OCI-LY7 (cell line): ENCODE measurements around the gene DNAH14. TPM values are rescaled to one million over a fixed set of nuclear protein-coding genes. Genes with fewer than 3 reads are reported as not detected.
"Not testable (repeated sequence)": the region's sequence is repeated elsewhere in the genome, so short reads cannot be mapped to it uniquely, and the experiment has no call there.

Experiments
- BruUV-seq: library from RNA; stranded (reverse); fragments of 400-500 nt; replicated peaks from 2 replicates; lab custom pipeline; 2021; lab: Mats Ljungman, UMichigan
- CTCF ChIA-PET: fragments of 300-600 bp; sonication (Branson Sonifier 250); formaldehyde crosslinking; loops from one replicate; lab custom pipeline; 2022; ENCODE audit warnings: antibody characterized with exemption; ENCODE audit not compliant: unreplicated experiment; lab: Charles Lee
- POLR2A ChIA-PET: fragments of 300-600 bp; sonication (Branson Sonifier 250); formaldehyde crosslinking; loops from one replicate; lab custom pipeline; 2022; ENCODE audit warnings: antibody characterized with exemption; lab: Charles Lee
- DNase-seq: peaks from one replicate; pipeline ENCODE4 v3.0.0-alpha.2; 2015; ENCODE audit warnings: low spot score
- H2AFZ ChIP-seq: fragments of 200-600 bp; sonication (generic), shearing (Covaris generic); 2 replicates; pipeline ENCODE4 v1.6.1; 2014; ENCODE audit warnings: mild to moderate bottlenecking, antibody characterized with exemption, low read length, moderate library complexity
- H3K27ac ChIP-seq: fragments of 200-600 bp; sonication (generic); 2 replicates; pipeline ENCODE4 v1.5.1; 2014; ENCODE audit warnings: mixed run types, low read depth, mild to moderate bottlenecking, moderate library complexity, low read length, inconsistent platforms; ENCODE audit not compliant: poor library complexity, severe bottlenecking
- H3K36me3 ChIP-seq: fragments of 200-600 bp; sonication (generic); 2 replicates; pipeline ENCODE4 v1.6.1; 2014; ENCODE audit warnings: mild to moderate bottlenecking, antibody characterized with exemption, low read length, moderate library complexity, mixed read lengths; ENCODE audit not compliant: insufficient read depth
- H3K4me1 ChIP-seq: fragments of 200-600 bp; sonication (generic); 2 replicates; pipeline ENCODE4 v1.5.1; 2014; ENCODE audit warnings: mild to moderate bottlenecking, low read length; ENCODE audit not compliant: insufficient read depth, poor library complexity, severe bottlenecking
- H3K4me2 ChIP-seq: fragments of 200-600 bp; sonication (generic); 2 replicates; pipeline ENCODE4 v1.6.1; 2014; ENCODE audit warnings: mild to moderate bottlenecking, low read length
- H3K4me3 ChIP-seq: fragments of 200-600 bp; sonication (generic); 2 replicates; pipeline ENCODE4 v1.5.1; 2014; ENCODE audit warnings: mild to moderate bottlenecking, low read depth, low read length; ENCODE audit not compliant: poor library complexity, severe bottlenecking
- H3K79me2 ChIP-seq: fragments of 200-600 bp; sonication (generic); 2 replicates; pipeline ENCODE4 v1.6.1; 2016; ENCODE audit warnings: low read depth, mild to moderate bottlenecking, low read length, moderate library complexity, mixed read lengths; ENCODE audit not compliant: insufficient read depth
- H3K9me2 ChIP-seq: fragments of 200-600 bp; sonication (generic); 2 replicates; pipeline ENCODE4 v1.6.1; 2016; ENCODE audit warnings: mild to moderate bottlenecking, low read length, mixed read lengths; ENCODE audit not compliant: insufficient read depth
- H3K9me3 ChIP-seq: fragments of 200-600 bp; sonication (generic); 2 replicates; pipeline ENCODE4 v1.6.1; 2014; ENCODE audit warnings: mild to moderate bottlenecking, mixed run types, low read length, mixed read lengths
- H4K20me1 ChIP-seq: fragments of 200-600 bp; sonication (generic); 2 replicates; pipeline ENCODE4 v1.6.1; 2014; ENCODE audit warnings: mild to moderate bottlenecking, antibody characterized with exemption, low read length, moderate library complexity, mixed read lengths; ENCODE audit not compliant: insufficient read depth
- CTCF ChIP-seq: fragments of 200-600 bp; sonication (generic); conservative IDR thresholded peaks from 2 replicates; pipeline ENCODE4 v1.5.1; 2014; ENCODE audit warnings: mild to moderate bottlenecking, antibody characterized with exemption, low read length, moderate library complexity, mixed read lengths
- EZH2phosphoT487 ChIP-seq: fragments of 200-600 bp; sonication (generic); IDR thresholded peaks from 2 replicates; pipeline ENCODE4 v1.6.1; 2018; ENCODE audit warnings: low read depth, borderline replicate concordance, mild to moderate bottlenecking, mixed run types, antibody characterized with exemption, low read length, moderate library complexity, mixed read lengths
- intact Hi-C: fragments of 100-400 bp; cut with micrococcal nuclease; formaldehyde crosslinking; loops from one replicate; pipeline ENCODE4 v1.10.0; 2022; ENCODE audit not compliant: unreplicated experiment
- total RNA-seq, 2 experiments: library from RNA; depleted of rRNA in 1 of 2; stranded (reverse); fragments of >200 nt in 1 of 2; shearing (Covaris generic) in 1 of 2; gene quantifications; 2 replicates each; pipeline ENCODE4 v1.2.3, GENCODE V29; 2014 to 2022

Gene DNAH14
- total RNA-seq, 2 experiments from 2014 or later, result not detected

DNA sequence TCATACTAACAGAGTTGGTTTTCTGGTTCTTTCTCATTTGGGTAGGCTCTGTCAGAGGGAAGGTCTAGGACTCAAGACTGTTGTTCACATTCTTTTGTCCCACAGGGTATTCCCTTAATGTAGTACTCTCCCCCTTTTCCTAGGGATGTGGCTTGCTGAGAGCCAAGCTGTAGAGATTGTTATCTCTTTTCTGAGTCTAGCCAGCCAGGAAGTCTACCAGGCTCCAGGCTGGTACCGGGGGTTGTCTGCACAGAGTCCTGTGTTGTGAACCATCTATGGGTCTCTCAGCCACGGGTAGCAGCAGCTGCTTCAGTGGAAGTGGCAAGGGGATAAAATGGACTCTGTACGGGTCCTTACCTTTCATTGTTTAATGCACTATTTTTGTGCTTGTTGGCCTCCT is 272.0 kb downstream of the DNAH14 start:
- H3K36me3 ChIP-seq, result no peaks in the 10 kb centered on the region
- DNase-seq, result no peak
- intact Hi-C loops, result no loop called here
- no peak overlapping the region for H3K4me3 ChIP-seq
- no peaks in the 10 kb centered on the region for H3K4me1 ChIP-seq
- no peaks in the 10 kb centered on the region for H3K9me3 ChIP-seq
- no peak overlapping the region for H3K4me2 ChIP-seq
- ChIA-PET POLR2A (no interaction called here), CTCF (no interaction called here)
- no TSS peak for BruUV-seq
- H2AFZ ChIP-seq, result no peak overlapping the region
- H3K9me2 ChIP-seq, result no peaks in the 10 kb centered on the region
- H3K79me2 ChIP-seq, result no peaks in the 10 kb centered on the region
- H3K27ac ChIP-seq, result no peak overlapping the region
- H4K20me1 ChIP-seq, result no peaks in the 10 kb centered on the region
- no peak for TF ChIP-seq EZH2phosphoT487
- TF ChIP-seq CTCF, result no peak

DNA sequence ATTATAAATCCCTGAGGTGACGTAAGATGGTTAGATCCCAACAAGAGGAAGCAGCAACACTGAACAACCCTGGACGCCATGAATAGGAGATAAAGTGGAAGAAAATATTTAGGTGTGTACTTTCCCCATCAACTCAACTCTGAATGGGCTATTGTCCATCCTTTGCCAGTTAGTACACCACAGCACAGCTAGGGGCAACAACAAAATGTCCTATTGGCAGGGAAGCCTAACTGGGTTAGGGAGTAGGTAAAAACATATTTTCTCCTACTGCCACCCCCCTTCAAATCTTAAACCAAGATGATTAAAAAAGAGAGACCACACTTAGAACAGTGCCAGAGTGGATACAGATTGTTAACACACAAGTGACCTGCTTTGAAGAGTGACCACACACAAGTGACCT is 278.3 kb downstream of the DNAH14 start:
- CTCF ChIA-PET, result no interaction called here
- no peak overlapping the region for H3K4me3 ChIP-seq
- BruUV-seq, result no TSS peak
- H3K4me1 ChIP-seq, result no peaks in the 10 kb centered on the region
- H2AFZ ChIP-seq, result no peak overlapping the region
- no peak for TF ChIP-seq CTCF
- no peak for TF ChIP-seq EZH2phosphoT487
- H3K4me2 ChIP-seq, result no peak overlapping the region
- no peaks in the 10 kb centered on the region for H3K9me2 ChIP-seq
- no peaks in the 10 kb centered on the region for H3K79me2 ChIP-seq
- no peak overlapping the region for H3K27ac ChIP-seq
- no peak for DNase-seq
- no peaks in the 10 kb centered on the region for H4K20me1 ChIP-seq
- POLR2A ChIA-PET, result no interaction called here
- intact Hi-C loops, result no loop called here
- no peaks in the 10 kb centered on the region for H3K9me3 ChIP-seq
- H3K36me3 ChIP-seq, result no peaks in the 10 kb centered on the region

- Histone ChIP-seq H3K9me3 (no peaks in the 10 kb centered on the region), H3K9me2 (no peaks in the 10 kb centered on the region), H3K79me2 (no peaks in the 10 kb centered on the region), H3K4me2 (no peak overlapping the region), H2AFZ (no peak overlapping the region), H3K4me3 (no peak overlapping the region), H4K20me1 (no peaks in the 10 kb centered on the region), H3K4me1 (no peaks in the 10 kb centered on the region), H3K36me3 (no peaks in the 10 kb centered on the region), H3K27ac (no peak overlapping the region)
- ChIA-PET POLR2A (no interaction called here), CTCF (no interaction called here)
- no peak for DNase-seq
- intact Hi-C loops, result no loop called here
- no TSS peak for BruUV-seq
- no peak for TF ChIP-seq CTCF
- no peak for TF ChIP-seq EZH2phosphoT487
Measured at GRCh38 chr1:225209153-225209552, 279.7 kb downstream of the DNAH14 start.

DNA sequence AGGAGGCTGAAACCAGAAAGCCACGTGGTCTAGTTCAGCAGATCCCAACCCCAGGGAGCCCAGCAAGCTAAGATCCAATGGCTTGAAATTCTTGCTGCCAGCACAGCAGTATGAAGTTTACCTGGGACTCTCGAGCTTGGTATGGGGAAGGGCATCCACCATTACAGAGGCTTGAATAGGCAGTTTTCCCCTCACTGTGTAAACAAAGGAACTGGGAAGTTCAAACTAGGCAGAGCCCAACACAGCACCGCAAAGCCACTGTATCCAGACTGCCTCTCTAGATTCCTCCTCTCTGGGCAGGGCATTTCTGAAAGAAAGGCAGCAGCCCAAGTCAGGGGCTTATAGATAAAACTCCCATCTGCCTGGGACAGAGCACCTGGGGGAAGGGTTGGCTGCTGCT is 280.7 kb downstream of the DNAH14 start:
- H2AFZ ChIP-seq, DNase-seq, H3K9me3 ChIP-seq, CTCF ChIA-PET, H3K36me3 ChIP-seq, H3K79me2 ChIP-seq, H3K9me2 ChIP-seq, intact Hi-C loops, H4K20me1 ChIP-seq, BruUV-seq, H3K4me1 ChIP-seq, H3K4me3 ChIP-seq, H3K4me2 ChIP-seq, H3K27ac ChIP-seq: not testable (repeated sequence)
- POLR2A ChIA-PET, result interaction anchor here (0.6 kb wide), 1 partner anchor 53 kb away, joined by 3 read pairs; no protein-coding TSS in a partner anchor
